Esophagus squamous epithelium (tissue), 5 donors: ENCODE results near the gene UTS2. TPM values are rescaled to one million over a fixed set of nuclear protein-coding genes. Genes with fewer than 3 reads are reported as not detected.

Source experiments
- DNase-seq: peaks from one replicate; lab custom pipeline; 2025; lab: John Stamatoyannopoulos, UW
- H3K27ac ChIP-seq, 4 donors: fragments of 200-600 bp; sonication (generic); one replicate each; pipeline ENCODE4 v1.5.1; 2016 to 2019; ENCODE audit warnings: mild to moderate bottlenecking in 1 of 4
- H3K27me3 ChIP-seq, 4 donors: fragments of 200-600 bp; sonication (generic); 1 replicate in 3 of 4; 2 replicates in 1 of 4; pipeline versions ENCODE4 v1.5.1 to v1.6.0; 2017 to 2021; ENCODE audit warnings: antibody characterized with exemption in 1 of 4
- H3K36me3 ChIP-seq, 3 donors: fragments of 200-600 bp; sonication (generic); one replicate each; pipeline ENCODE4 v1.5.1; 2016 to 2019
- H3K4me1 ChIP-seq, 3 donors: fragments of 200-600 bp; sonication (generic); one replicate each; pipeline ENCODE4 v1.5.1; 2017 to 2019
- H3K4me3 ChIP-seq, 4 donors: fragments of 200-600 bp; sonication (generic); 1 replicate in 3 of 4; 2 replicates in 1 of 4; pipeline ENCODE4 v1.5.1; 2016 to 2019; ENCODE audit warnings: mild to moderate bottlenecking in 2 of 4, moderate library complexity in 1 of 4
- H3K9me3 ChIP-seq, 3 donors: fragments of 200-600 bp; sonication (generic); one replicate each; pipeline ENCODE4 v1.5.1; 2016 to 2019
- CTCF ChIP-seq, 6 experiments: fragments of 450-650 bp in 4 of 6; fragments of 200-600 bp in 2 of 6; sonication (generic) in 2 of 6; IDR thresholded peaks; one replicate each; pipeline ENCODE4 v1.5.1; 2016 to 2019; ENCODE audit warnings: antibody characterized with exemption in 6 of 6, mild to moderate bottlenecking in 4 of 6, moderate library complexity in 4 of 6
- POLR2A ChIP-seq, 4 donors: fragments of 450-650 bp; IDR thresholded peaks; one replicate each; pipeline ENCODE4 v1.6.1; 2017; ENCODE audit warnings: antibody characterized with exemption in 4 of 4, mild to moderate bottlenecking in 4 of 4, moderate library complexity in 3 of 4
- WGBS, 2 donors: methylation state at CpG; one replicate each; pipeline ENCODE4 v1.1.5; 2018; 5-methylcytosine and 5-hydroxymethylcytosine counted together
- intact Hi-C: fragments of 100-400 bp; cut with DNase I; formaldehyde crosslinking; loops from one replicate; pipeline ENCODE4 v1.15.0; 2022
- total RNA-seq, 4 donors: library from RNA; depleted of rRNA; stranded (reverse); fragments of >200 nt; gene quantifications; one replicate each; pipeline ENCODE4 v1.1.0, GENCODE V29; 2016
- donor health status: DM: yes; HTN: yes; CAD: no.

Gene UTS2
- total RNA-seq, 4 donors from 2014 or later = not detected

GRCh38 chr1:7838714-7839113 is 14.2 kb downstream of the UTS2 start:
- no peak overlapping the region for H3K4me3 ChIP-seq
- intact Hi-C loops = no loop called here
- no peaks in the 10 kb centered on the region for H3K27me3 ChIP-seq
- no peak overlapping the region for H3K27ac ChIP-seq
- TF ChIP-seq POLR2A (IDR thresholded peaks at IDR 0.05) (no peak), CTCF (IDR thresholded peaks at IDR 0.05) (no peak)
- no peak for DNase-seq
- 94 to 97% methylated on average over 2 of the region's 2 CpGs for WGBS, 2 donors
- peaks cover 0 to 100% (median 26%) of the 10 kb centered on the region in 3 donors for H3K36me3 ChIP-seq
- no peaks in the 10 kb centered on the region for H3K4me1 ChIP-seq
- peaks cover 0 to 9% (median 0%) of the 10 kb centered on the region in 3 donors for H3K9me3 ChIP-seq

GRCh38 chr1:7833035-7833434 is 19.8 kb downstream of the UTS2 start:
- Histone ChIP-seq H3K27me3 (no peaks in the 10 kb centered on the region), H3K36me3 (peaks cover 0 to 91% (median 18%) of the 10 kb centered on the region in 3 donors), H3K4me1 (no peaks in the 10 kb centered on the region), H3K9me3 (no peaks in the 10 kb centered on the region), H3K27ac (no peak overlapping the region), H3K4me3 (no peak overlapping the region)
- no peak for TF ChIP-seq POLR2A (IDR thresholded peaks at IDR 0.05)
- no peak for TF ChIP-seq CTCF (IDR thresholded peaks at IDR 0.05)
- intact Hi-C loops = no loop called here
- DNase-seq = no peak

GRCh38 chr1:7831458-7831857 is 21.4 kb downstream of the UTS2 start:
- no peak for DNase-seq
- Histone ChIP-seq H3K36me3 (peaks cover 0 to 91% (median 18%) of the 10 kb centered on the region in 3 donors), H3K27ac (no peak overlapping the region), H3K27me3 (no peaks in the 10 kb centered on the region), H3K9me3 (no peaks in the 10 kb centered on the region), H3K4me3 (no peak overlapping the region), H3K4me1 (no peaks in the 10 kb centered on the region)
- WGBS, 2 donors = 58 to 69% methylated on average over 3 of the region's 3 CpGs
- intact Hi-C loops = no loop called here
- TF ChIP-seq POLR2A (IDR thresholded peaks at IDR 0.05) (no peak), CTCF (IDR thresholded peaks at IDR 0.05) (no peak)

GRCh38 chr1:7827126-7827955 is 25.5 kb downstream of the UTS2 start:
- DNase-seq = no peak
- Histone ChIP-seq H3K27ac (peak overlapping the region in 1 of 4 donors; percentile 5), H3K27me3 (no peaks in the 10 kb centered on the region), H3K36me3 (peaks cover 0 to 98% (median 15%) of the 10 kb centered on the region in 3 donors), H3K4me3 (peak overlapping the region in 3 of 4 donors; percentile 15 to 46 (median 24)), H3K4me1 (no peaks in the 10 kb centered on the region), H3K9me3 (no peaks in the 10 kb centered on the region)
- no peak for TF ChIP-seq CTCF (IDR thresholded peaks at IDR 0.05)
- no peak for TF ChIP-seq POLR2A (IDR thresholded peaks at IDR 0.05)
- 80 to 89% methylated on average over 34 to 38 of the region's 39 CpGs for WGBS, 2 donors
- intact Hi-C loops = no loop called here

GRCh38 chr1:7826363-7826762 is 26.5 kb downstream of the UTS2 start:
- H3K27me3 ChIP-seq = no peaks in the 10 kb centered on the region
- 69 to 74% methylated on average over 7 of the region's 7 CpGs for WGBS, 2 donors
- no peaks in the 10 kb centered on the region for H3K4me1 ChIP-seq
- intact Hi-C loops = no loop called here
- H3K27ac ChIP-seq = no peak overlapping the region
- H3K9me3 ChIP-seq = no peaks in the 10 kb centered on the region
- TF ChIP-seq CTCF (IDR thresholded peaks at IDR 0.05) = no peak
- no peak overlapping the region for H3K4me3 ChIP-seq
- H3K36me3 ChIP-seq = peaks cover 0 to 98% (median 15%) of the 10 kb centered on the region in 3 donors
- DNase-seq = no peak
